ENCODE measurements around the gene TMEM253. TPM values are rescaled to one million over a fixed set of nuclear protein-coding genes. Genes with fewer than 3 reads are reported as not detected.
A peak's percentile ranks its signal among the peaks of the same experiment; 100 is the strongest.

Gene TMEM253
- total RNA-seq, 2 donors from 2014 or later: 0.35 TPM; not detected in 1

GRCh38 chr14:21089877-21090193 is 11.0 kb upstream of the TMEM253 start:
- H3K4me3 Mint-ChIP-seq: no peak overlapping the region
- H3K4me1 Mint-ChIP-seq (ENCODE audit: low read depth): peaks cover 27% of the 10 kb centered on the region
- no peaks in the 10 kb centered on the region for H3K36me3 Mint-ChIP-seq (ENCODE audit: insufficient read depth in 2 of 2)
- no peak for DNase-seq
- ATAC-seq (replicated peaks in 1 of 2): no peak
- no peaks in the 10 kb centered on the region for H3K9me3 Mint-ChIP-seq
- no peak overlapping the region for H3K27ac Mint-ChIP-seq
- H3K27me3 Mint-ChIP-seq (ENCODE audit: low read depth): no peaks in the 10 kb centered on the region

GRCh38 chr14:21090194-21090939 is 10.5 kb upstream of the TMEM253 start:
- H3K27ac Mint-ChIP-seq: no peak overlapping the region
- ATAC-seq (replicated peaks in 1 of 2) (no peak), DNase-seq (peak in 1 of 2 donors; percentile 53)
- H3K36me3 Mint-ChIP-seq (ENCODE audit: insufficient read depth in 2 of 2): no peaks in the 10 kb centered on the region
- H3K4me3 Mint-ChIP-seq: no peak overlapping the region
- peaks cover 27% of the 10 kb centered on the region for H3K4me1 Mint-ChIP-seq (ENCODE audit: low read depth)
- H3K9me3 Mint-ChIP-seq: no peaks in the 10 kb centered on the region
- H3K27me3 Mint-ChIP-seq (ENCODE audit: low read depth): no peaks in the 10 kb centered on the region

- no peak overlapping the region for H3K4me3 Mint-ChIP-seq
- H3K36me3 Mint-ChIP-seq (ENCODE audit: insufficient read depth in 2 of 2): no peaks in the 10 kb centered on the region
- no peak overlapping the region for H3K27ac Mint-ChIP-seq
- H3K27me3 Mint-ChIP-seq (ENCODE audit: low read depth): no peaks in the 10 kb centered on the region
- peaks cover 27% of the 10 kb centered on the region for H3K4me1 Mint-ChIP-seq (ENCODE audit: low read depth)
- DNase-seq: no peak
- ATAC-seq (replicated peaks in 1 of 2): no peak
- no peaks in the 10 kb centered on the region for H3K9me3 Mint-ChIP-seq
These were observed 9.8 kb upstream of the TMEM253 start for GRCh38 chr14:21090940-21091663.

GRCh38 chr14:21091821-21092272 is 9.0 kb upstream of the TMEM253 start:
- H3K27ac Mint-ChIP-seq: no peak overlapping the region
- no peaks in the 10 kb centered on the region for H3K27me3 Mint-ChIP-seq (ENCODE audit: low read depth)
- H3K9me3 Mint-ChIP-seq: no peaks in the 10 kb centered on the region
- H3K4me3 Mint-ChIP-seq: no peak overlapping the region
- ATAC-seq (replicated peaks in 1 of 2): no peak
- peaks cover 23% of the 10 kb centered on the region for H3K4me1 Mint-ChIP-seq (ENCODE audit: low read depth)
- H3K36me3 Mint-ChIP-seq (ENCODE audit: insufficient read depth in 2 of 2): no peaks in the 10 kb centered on the region
- no peak for DNase-seq

- DNase-seq (peak; percentile 91 to 95), ATAC-seq (replicated peaks in 1 of 2) (peak; percentile 90 to 91)
- H3K4me3 Mint-ChIP-seq: no peak overlapping the region
- peaks cover 27% of the 10 kb centered on the region for H3K4me1 Mint-ChIP-seq (ENCODE audit: low read depth)
- H3K27ac Mint-ChIP-seq: no peak overlapping the region
- H3K27me3 Mint-ChIP-seq (ENCODE audit: low read depth): peaks cover 5% of the 10 kb centered on the region
- H3K36me3 Mint-ChIP-seq (ENCODE audit: insufficient read depth in 2 of 2): no peaks in the 10 kb centered on the region
- no peaks in the 10 kb centered on the region for H3K9me3 Mint-ChIP-seq
These were observed 8.4 kb upstream of the TMEM253 start for GRCh38 chr14:21092273-21093011.

GRCh38 chr14:21093018-21093417 is 7.8 kb upstream of the TMEM253 start:
- Mint-ChIP-seq H3K36me3 (ENCODE audit: insufficient read depth in 2 of 2) (no peaks in the 10 kb centered on the region), H3K9me3 (no peaks in the 10 kb centered on the region), H3K4me3 (no peak overlapping the region), H3K27me3 (ENCODE audit: low read depth) (peaks cover 5% of the 10 kb centered on the region), H3K27ac (no peak overlapping the region), H3K4me1 (ENCODE audit: low read depth) (peaks cover 22% of the 10 kb centered on the region)
- ATAC-seq (replicated peaks in 1 of 2) (no peak), DNase-seq (no peak)

GRCh38 chr14:21093769-21094681 is 6.8 kb upstream of the TMEM253 start:
- Mint-ChIP-seq H3K4me1 (ENCODE audit: low read depth) (peaks cover 23% of the 10 kb centered on the region), H3K36me3 (ENCODE audit: insufficient read depth in 2 of 2) (peaks cover 0 to 2% of the 10 kb centered on the region in 2 donors), H3K9me3 (no peaks in the 10 kb centered on the region), H3K27ac (no peak overlapping the region), H3K27me3 (ENCODE audit: low read depth) (peaks cover 5% of the 10 kb centered on the region), H3K4me3 (no peak overlapping the region)
- DNase-seq: no peak
- no peak for ATAC-seq (replicated peaks in 1 of 2)

GRCh38 chr14:21095430-21096205 is 5.2 kb upstream of the TMEM253 start:
- Mint-ChIP-seq H3K9me3 (no peaks in the 10 kb centered on the region), H3K27ac (no peak overlapping the region), H3K36me3 (ENCODE audit: insufficient read depth in 2 of 2) (peaks cover 0 to 2% of the 10 kb centered on the region in 2 donors), H3K27me3 (ENCODE audit: low read depth) (peaks cover 12% of the 10 kb centered on the region), H3K4me3 (no peak overlapping the region), H3K4me1 (ENCODE audit: low read depth) (peaks cover 30% of the 10 kb centered on the region)
- no peak for ATAC-seq (replicated peaks in 1 of 2)
- no peak for DNase-seq

- no peaks in the 10 kb centered on the region for H3K9me3 Mint-ChIP-seq
- peaks cover 0 to 2% of the 10 kb centered on the region in 2 donors for H3K36me3 Mint-ChIP-seq (ENCODE audit: insufficient read depth in 2 of 2)
- ATAC-seq (replicated peaks in 1 of 2) (no peak), DNase-seq (no peak)
- H3K4me3 Mint-ChIP-seq: no peak overlapping the region
- H3K4me1 Mint-ChIP-seq (ENCODE audit: low read depth): peaks cover 36% of the 10 kb centered on the region
- H3K27me3 Mint-ChIP-seq (ENCODE audit: low read depth): peaks cover 12% of the 10 kb centered on the region
- no peak overlapping the region for H3K27ac Mint-ChIP-seq
These were observed 4.4 kb upstream of the TMEM253 start for GRCh38 chr14:21096438-21096837.

- Mint-ChIP-seq H3K4me3 (peak overlapping the region; percentile 81 to 84), H3K27ac (peak overlapping the region; percentile 64), H3K9me3 (no peaks in the 10 kb centered on the region)
These were observed 3.8 kb upstream of the TMEM253 start for GRCh38 chr14:21096978-21097635.

GRCh38 chr14:21097636-21098075 is 3.2 kb upstream of the TMEM253 start:
- H3K4me1 Mint-ChIP-seq (ENCODE audit: low read depth): peaks cover 46% of the 10 kb centered on the region
- H3K27ac Mint-ChIP-seq: peak overlapping the region; percentile 64
- DNase-seq: peak in 1 of 2 donors; percentile 13
- H3K27me3 Mint-ChIP-seq (ENCODE audit: low read depth): peaks cover 12% of the 10 kb centered on the region
- peak overlapping the region; percentile 81 to 84 for H3K4me3 Mint-ChIP-seq
- no peaks in the 10 kb centered on the region for H3K9me3 Mint-ChIP-seq
- peaks cover 0 to 2% of the 10 kb centered on the region in 2 donors for H3K36me3 Mint-ChIP-seq (ENCODE audit: insufficient read depth in 2 of 2)
- ATAC-seq (replicated peaks in 1 of 2): peak in 1 of 2 donors; percentile 2

More at GRCh38 chr14:21096978-21097635, 3.8 kb upstream of the TMEM253 start:
- DNase-seq (no peak), ATAC-seq (replicated peaks in 1 of 2) (no peak)
- peaks cover 12% of the 10 kb centered on the region for H3K27me3 Mint-ChIP-seq (ENCODE audit: low read depth)
- H3K4me1 Mint-ChIP-seq (ENCODE audit: low read depth): peaks cover 43% of the 10 kb centered on the region
- peaks cover 0 to 2% of the 10 kb centered on the region in 2 donors for H3K36me3 Mint-ChIP-seq (ENCODE audit: insufficient read depth in 2 of 2)

Measured in activated T-cell treated with anti-CD3 and anti-CD28 coated beads, Interleukin-2, amount 50 U/mL, for 72 hours (primary cell).